ENCODE results near the gene TESK2. TPM values are rescaled to one million over a fixed set of nuclear protein-coding genes. Genes with fewer than 3 reads are reported as not detected.
"Not testable (repeated sequence)": the region's sequence is repeated elsewhere in the genome, so short reads cannot be mapped to it uniquely, and the experiment has no call there.

The TESK2 gene
- total RNA-seq, 6 experiments from 2014 or later: 2.7 to 5.5 (median 4.3) TPM

- H3K27ac ChIP-seq: no peak overlapping the region
- H3K9me3 ChIP-seq: no peaks in the 10 kb centered on the region
- no peak overlapping the region for H3K4me3 ChIP-seq
- no CpG with 5 or more reads among the region's 3 CpGs for WGBS (ENCODE audit: insufficient coverage, low coverage, low lambda C conversion rate, missing lambda C conversion rate)
- H3K36me3 ChIP-seq: no peaks in the 10 kb centered on the region
- no peaks in the 10 kb centered on the region for H3K27me3 ChIP-seq
- TF ChIP-seq CTCF (IDR thresholded peaks at IDR 0.05): no peak
- no peak for TF ChIP-seq POLR2A (IDR thresholded peaks at IDR 0.05)
- ATAC-seq: peak in 3 of 4 donors; percentile 23 to 39 (median 31)
- no peak for DNase-seq
- intact Hi-C loops (cut with DNase I): no loop called here
- peaks cover 0 to 3% (median 0%) of the 10 kb centered on the region in 4 donors for H3K4me1 ChIP-seq
Measured at GRCh38 chr1:45394342-45394741, 96.6 kb downstream of the TESK2 start.

GRCh38 chr1:45393718-45394302 is 97.2 kb downstream of the TESK2 start:
- DNase-seq (peak in 1 of 3 donors; percentile 28), ATAC-seq (peak; percentile 41 to 71 (median 67))
- intact Hi-C loops (cut with DNase I): no loop called here
- Histone ChIP-seq H3K27ac (no peak overlapping the region), H3K27me3 (no peaks in the 10 kb centered on the region), H3K4me1 (peaks cover 0 to 3% (median 0%) of the 10 kb centered on the region in 4 donors), H3K36me3 (no peaks in the 10 kb centered on the region), H3K9me3 (no peaks in the 10 kb centered on the region), H3K4me3 (no peak overlapping the region)
- whole genome bisulfite sequencing (ENCODE audit: insufficient coverage, low coverage, low lambda C conversion rate, missing lambda C conversion rate): 50% methylated on average over 6 of the region's 6 CpGs
- TF ChIP-seq CTCF (IDR thresholded peaks at IDR 0.05): no peak
- TF ChIP-seq POLR2A (IDR thresholded peaks at IDR 0.05): no peak

GRCh38 chr1:45386219-45386618 is 104.7 kb downstream of the TESK2 start:
- TF ChIP-seq POLR2A (IDR thresholded peaks at IDR 0.05) (no peak), CTCF (IDR thresholded peaks at IDR 0.05) (no peak)
- intact Hi-C loops (cut with DNase I): no loop called here
- Histone ChIP-seq H3K4me3 (no peak overlapping the region), H3K36me3 (no peaks in the 10 kb centered on the region), H3K9me3 (no peaks in the 10 kb centered on the region), H3K27me3 (no peaks in the 10 kb centered on the region), H3K4me1 (peaks cover 0 to 2% (median 0%) of the 10 kb centered on the region in 4 donors), H3K27ac (no peak overlapping the region)
- ATAC-seq (no peak), DNase-seq (no peak)
- WGBS (ENCODE audit: insufficient coverage, low coverage, low lambda C conversion rate, missing lambda C conversion rate): 79% methylated on average over 3 of the region's 3 CpGs

GRCh38 chr1:45385302-45385701 is 105.7 kb downstream of the TESK2 start:
- no peak for TF ChIP-seq CTCF (IDR thresholded peaks at IDR 0.05)
- Histone ChIP-seq H3K36me3 (no peaks in the 10 kb centered on the region), H3K27ac (no peak overlapping the region), H3K4me1 (peaks cover 0 to 8% (median 0%) of the 10 kb centered on the region in 4 donors), H3K9me3 (no peaks in the 10 kb centered on the region), H3K27me3 (no peaks in the 10 kb centered on the region), H3K4me3 (no peak overlapping the region)
- DNase-seq: no peak
- intact Hi-C loops (cut with DNase I): no loop called here
- no peak for ATAC-seq
- 86% methylated on average over 3 of the region's 3 CpGs for WGBS (ENCODE audit: insufficient coverage, low coverage, low lambda C conversion rate, missing lambda C conversion rate)

GRCh38 chr1:45384213-45384612 is 106.8 kb downstream of the TESK2 start:
- intact Hi-C loops (cut with DNase I); H3K27me3 ChIP-seq; DNase-seq; H3K9me3 ChIP-seq; H3K4me1 ChIP-seq; ATAC-seq; H3K4me3 ChIP-seq; H3K27ac ChIP-seq; H3K36me3 ChIP-seq: not testable (repeated sequence)
- WGBS (ENCODE audit: insufficient coverage, low coverage, low lambda C conversion rate, missing lambda C conversion rate): 76% methylated on average over 4 of the region's 4 CpGs

All from right lobe of liver (tissue), 6 donors.